LNCaP clone FGC (cell line): ENCODE data around the gene ATRNL1.
"Not testable (repeated sequence)": the region's sequence is repeated elsewhere in the genome, so short reads cannot be mapped to it uniquely, and the experiment has no call there.

Source experiments
- DNase-seq: peaks from one replicate; pipeline ENCODE4 v3.0.0-alpha.2; 2011; ENCODE audit warnings: low read depth
- H3K4me3 ChIP-seq: 2 replicates; pipeline ENCODE4 v1.5.1; 2011; ENCODE audit warnings: mild to moderate bottlenecking, low read depth, low read length, control low read depth
- CTCF ChIP-seq: IDR thresholded peaks from 2 replicates; pipeline ENCODE4 v1.5.1; 2012; ENCODE audit warnings: mild to moderate bottlenecking; ENCODE audit not compliant: control insufficient read depth, insufficient read depth; ENCODE audit errors: extremely low read depth

Gene ATRNL1

GRCh38 chr10:115491526-115492140 is 398.5 kb downstream of the ATRNL1 start:
- no peak for TF ChIP-seq CTCF
- no peak overlapping the region for H3K4me3 ChIP-seq
- DNase-seq: no peak

- H3K4me3 ChIP-seq: no peak overlapping the region
- no peak for DNase-seq
- no peak for TF ChIP-seq CTCF
These were observed 410.4 kb downstream of the ATRNL1 start for GRCh38 chr10:115503546-115503945.

GRCh38 chr10:115514895-115515294 is 421.7 kb downstream of the ATRNL1 start:
- TF ChIP-seq CTCF: no peak
- H3K4me3 ChIP-seq: no peak overlapping the region
- DNase-seq: no peak

GRCh38 chr10:115525141-115525540 is 432.0 kb downstream of the ATRNL1 start:
- DNase-seq: no peak

GRCh38 chr10:115527682-115528081 is 434.5 kb downstream of the ATRNL1 start:
- not testable (repeated sequence) for DNase-seq, H3K4me3 ChIP-seq

More at GRCh38 chr10:115525141-115525540, 432.0 kb downstream of the ATRNL1 start:
- no peak for TF ChIP-seq CTCF
- no peak overlapping the region for H3K4me3 ChIP-seq

- H3K4me3 ChIP-seq, DNase-seq: not testable (repeated sequence)
These were observed 443.2 kb downstream of the ATRNL1 start for GRCh38 chr10:115536401-115536800.

GRCh38 chr10:115539142-115539762 is 446.1 kb downstream of the ATRNL1 start:
- H3K4me3 ChIP-seq: no peak overlapping the region
- DNase-seq: no peak
- TF ChIP-seq CTCF: no peak

- no peak for TF ChIP-seq CTCF
- DNase-seq: no peak
- H3K4me3 ChIP-seq: no peak overlapping the region
These were observed 462.8 kb downstream of the ATRNL1 start for GRCh38 chr10:115555887-115556402.
